WTC11 (cell line): Measurements from ENCODE around the gene THSD8. TPM values are rescaled to one million over a fixed set of nuclear protein-coding genes. Genes with fewer than 3 reads are reported as not detected.
A peak's percentile ranks its signal among the peaks of the same experiment; 100 is the strongest.

Source experiments
- ATAC-seq: fragments of 200-7000 bp; cut with Tn5 transposase; 2 replicates; pipeline ENCODE4 v1.10.0; 2021; ENCODE audit warnings: mild to moderate bottlenecking, moderate library complexity
- CTCF ChIA-PET: fragments of 300-600 bp; sonication (Branson Sonifier 250); formaldehyde crosslinking; loops from one replicate; lab custom pipeline; 2021; ENCODE audit warnings: antibody characterized with exemption; lab: Charles Lee
- POLR2A ChIA-PET: fragments of 350-600 bp; sonication (Branson Sonifier 250); formaldehyde crosslinking; loops from one replicate; lab custom pipeline; 2021; ENCODE audit warnings: antibody characterized with exemption; lab: Charles Lee
- DNase-seq: peaks from one replicate; pipeline ENCODE4 v3.0.0; 2021; ENCODE audit warnings: low spot score
- H3K27ac Mint-ChIP-seq: 2 replicates; pipeline ENCODE4 v1.8.0; 2021; ENCODE audit warnings: mixed read lengths
- H3K27me3 Mint-ChIP-seq: 2 replicates; pipeline ENCODE4 v1.8.0; 2021; ENCODE audit warnings: low read depth, mild to moderate bottlenecking, moderate library complexity, mixed read lengths
- H3K36me3 Mint-ChIP-seq: 2 replicates; pipeline ENCODE4 v1.8.0; 2021; ENCODE audit warnings: mixed read lengths
- H3K4me1 Mint-ChIP-seq: 2 replicates; pipeline ENCODE4 v1.8.0; 2022; ENCODE audit warnings: mixed read lengths
- H3K4me3 Mint-ChIP-seq: 2 replicates; pipeline ENCODE4 v1.8.0; 2021; ENCODE audit warnings: mild to moderate bottlenecking, moderate library complexity, mixed read lengths
- H3K9me3 Mint-ChIP-seq: 2 replicates; pipeline ENCODE4 v1.8.0; 2021; ENCODE audit warnings: mixed read lengths
- ARID4B ChIP-seq: sonication (generic); formaldehyde crosslinking; IDR thresholded peaks from 2 replicates; pipeline ENCODE4 v1.8.0; 2023; ENCODE audit warnings: missing genetic modification reagents, mild to moderate bottlenecking, borderline replicate concordance
- E2F4 ChIP-seq: sonication (generic); formaldehyde crosslinking; IDR thresholded peaks from 2 replicates; pipeline ENCODE4 v1.8.1; 2022; ENCODE audit warnings: low read depth, mild to moderate bottlenecking, moderate library complexity, missing genetic modification reagents, borderline replicate concordance
- ESRRA ChIP-seq: sonication (generic); formaldehyde crosslinking; IDR thresholded peaks from 2 replicates; pipeline ENCODE4 v1.8.1; 2022; ENCODE audit warnings: mild to moderate bottlenecking, missing genetic modification reagents, borderline replicate concordance
- ETV6 ChIP-seq: sonication (generic); formaldehyde crosslinking; IDR thresholded peaks from 2 replicates; pipeline ENCODE4 v1.8.1; 2022; ENCODE audit warnings: mild to moderate bottlenecking, missing genetic modification reagents
- FOXJ3 ChIP-seq: sonication (generic); formaldehyde crosslinking; IDR thresholded peaks from 2 replicates; pipeline ENCODE4 v1.9.0; 2021; ENCODE audit warnings: missing genetic modification reagents, mild to moderate bottlenecking, borderline replicate concordance
- FOXP1 ChIP-seq: sonication (generic); formaldehyde crosslinking; IDR thresholded peaks from 2 replicates; pipeline ENCODE4 v1.8.0; 2022; ENCODE audit warnings: missing genetic modification reagents, mild to moderate bottlenecking, moderate library complexity, borderline replicate concordance
- GTF2I ChIP-seq: fragments of 250-450 bp; sonication (Bioruptor Pico); conservative IDR thresholded peaks from 2 replicates; pipeline ENCODE4 v1.4.0; 2021; ENCODE audit warnings: mild to moderate bottlenecking
- IRF2 ChIP-seq: sonication (generic); formaldehyde crosslinking; IDR thresholded peaks from 2 replicates; pipeline ENCODE4 v1.8.0; 2022; ENCODE audit warnings: low read depth, missing genetic modification reagents, borderline replicate concordance
- JAZF1 ChIP-seq: fragments of 250-450 bp; sonication (Bioruptor Pico); IDR thresholded peaks from 2 replicates; pipeline ENCODE4 v1.9.0; 2021; ENCODE audit warnings: moderate library complexity, mild to moderate bottlenecking, inconsistent platforms
- MAX ChIP-seq: sonication (generic); formaldehyde crosslinking; IDR thresholded peaks from 2 replicates; pipeline ENCODE4 v1.8.0; 2022; ENCODE audit warnings: mild to moderate bottlenecking, missing genetic modification reagents
- NFATC4 ChIP-seq: fragments of 250-450 bp; sonication (Bioruptor Pico); IDR thresholded peaks from 2 replicates; pipeline ENCODE4 v1.9.0; 2021; ENCODE audit warnings: mild to moderate bottlenecking
- PRDM15 ChIP-seq: sonication (generic); formaldehyde crosslinking; IDR thresholded peaks from 2 replicates; pipeline ENCODE4 v1.8.0; 2022; ENCODE audit warnings: missing genetic modification reagents
- RELA ChIP-seq: sonication (generic); formaldehyde crosslinking; IDR thresholded peaks from 2 replicates; pipeline ENCODE4 v1.8.1; 2022; ENCODE audit warnings: missing genetic modification reagents, mild to moderate bottlenecking, borderline replicate concordance
- SOX15 ChIP-seq: fragments of 250-450 bp; sonication (Bioruptor Pico); IDR thresholded peaks from 2 replicates; pipeline ENCODE4 v1.9.0; 2021; ENCODE audit warnings: mild to moderate bottlenecking
- SP1 ChIP-seq: sonication (generic); formaldehyde crosslinking; conservative IDR thresholded peaks from 2 replicates; pipeline ENCODE4 v1.8.1; 2022; ENCODE audit warnings: missing genetic modification reagents
- TCF7 ChIP-seq: sonication (generic); formaldehyde crosslinking; IDR thresholded peaks from 2 replicates; pipeline ENCODE4 v1.8.0; 2022; ENCODE audit warnings: mild to moderate bottlenecking, low read depth, missing genetic modification reagents, moderate library complexity
- USF1 ChIP-seq: sonication (generic); formaldehyde crosslinking; IDR thresholded peaks from 2 replicates; pipeline ENCODE4 v1.8.0; 2022; ENCODE audit warnings: mild to moderate bottlenecking, missing genetic modification reagents
- ZMAT4 ChIP-seq: fragments of 250-450 bp; sonication (Bioruptor Pico); IDR thresholded peaks from 2 replicates; pipeline ENCODE4 v1.9.0; 2021; ENCODE audit warnings: mild to moderate bottlenecking
- ZNF219 ChIP-seq: sonication (generic); formaldehyde crosslinking; IDR thresholded peaks from 2 replicates; pipeline ENCODE4 v1.8.0; 2023; ENCODE audit warnings: missing genetic modification reagents, mild to moderate bottlenecking, borderline replicate concordance
- ZNF263 ChIP-seq: sonication (generic); formaldehyde crosslinking; IDR thresholded peaks from 2 replicates; pipeline ENCODE4 v1.8.1; 2022; ENCODE audit warnings: low read depth, mild to moderate bottlenecking, moderate library complexity, missing genetic modification reagents
- ZNF281 ChIP-seq: sonication (generic); formaldehyde crosslinking; IDR thresholded peaks from 2 replicates; pipeline ENCODE4 v1.8.0; 2023; ENCODE audit warnings: mild to moderate bottlenecking, missing genetic modification reagents
- ZNF416 ChIP-seq: fragments of 250-450 bp; sonication (Bioruptor Pico); IDR thresholded peaks from 2 replicates; pipeline ENCODE4 v1.9.0; 2021; ENCODE audit warnings: mild to moderate bottlenecking, inconsistent platforms
- ZNF423 ChIP-seq: fragments of 250-450 bp; sonication (Bioruptor Pico); IDR thresholded peaks from 2 replicates; pipeline ENCODE4 v2.1.2; 2022; ENCODE audit warnings: mild to moderate bottlenecking, moderate library complexity
- total RNA-seq: library from RNA; stranded (reverse); gene quantifications from 3 replicates; pipeline ENCODE4 v1.2.3, GENCODE V29; 2021

THSD8 gene
- total RNA-seq, 1 experiment from 2014 or later: 30.1 TPM

- TF ChIP-seq ARID4B (CRISPR knock-in tag): no peak
- TF ChIP-seq ETV6: peak; percentile 41; the same call in 1 of the 2 replicates
- TF ChIP-seq ZNF263 (CRISPR knock-in tag): peak; percentile 92
- TF ChIP-seq TCF7: 0 out of 2 replicates have a peak, but pooled peaks have one; percentile 14
- TF ChIP-seq ZNF423: peak; percentile 44; the same call in 1 of the 2 replicates
- TF ChIP-seq MAX (CRISPR knock-in tag): 0 out of 2 replicates have a peak, but pooled peaks have one; percentile 33
- 0 out of 2 replicates have a peak, but pooled peaks have one; percentile 46 for TF ChIP-seq SP1
- TF ChIP-seq ZNF416 (CRISPR knock-in tag): 0 out of 2 replicates have a peak, but pooled peaks have one; percentile 20
- no peak for TF ChIP-seq ZMAT4 (CRISPR knock-in tag)
- TF ChIP-seq SOX15 (CRISPR knock-in tag): no peak
- TF ChIP-seq FOXJ3 (CRISPR knock-in tag): no peak
Measured at GRCh38 chr19:12833738-12834565, 32.1 kb downstream of the THSD8 start (continued).

- H3K36me3 Mint-ChIP-seq: no peaks in the 10 kb centered on the region
- no peaks in the 10 kb centered on the region for H3K9me3 Mint-ChIP-seq
- ATAC-seq (no peak), DNase-seq (peak; percentile 46)
- ChIA-PET POLR2A (no interaction called here), CTCF (interaction anchor here (0.8 to 2.3 kb wide), 5 partner anchors 28 to 131 kb away, joined by 3 to 10 read pairs (median 7); partner anchors contain the start of gene RNASEH2A)
- peak within 1 kb of the TSS; percentile 70 for H3K4me3 Mint-ChIP-seq
- peaks cover 32% of the 10 kb centered on the region for H3K4me1 Mint-ChIP-seq
- H3K27me3 Mint-ChIP-seq: peaks cover 61% of the 10 kb centered on the region
- 0 out of 2 replicates have a peak within 1 kb of the TSS, but pooled peaks have one; percentile 31 for H3K27ac Mint-ChIP-seq
- TF ChIP-seq FOXP1 (CRISPR knock-in tag) (no peak), GTF2I (no peak), ESRRA (CRISPR knock-in tag) (no peak), JAZF1 (no peak), ZNF219 (no peak), NFATC4 (CRISPR knock-in tag) (no peak), RELA (no peak), ZNF281 (CRISPR knock-in tag) (no peak), E2F4 (CRISPR knock-in tag) (no peak), PRDM15 (CRISPR knock-in tag) (no peak), IRF2 (CRISPR knock-in tag) (no peak), USF1 (CRISPR knock-in tag) (no peak)
Measured at GRCh38 chr19:12834566-12834943, 32.7 kb downstream of the THSD8 start, which contains the start of gene RTBDN. Gene RTBDN, minus strand, starts transcription at chr19:12834579. Its CDS starts 4,600 bp downstream, at chr19:12829979.
